ENCODE data around the gene TACC3.

DNA sequence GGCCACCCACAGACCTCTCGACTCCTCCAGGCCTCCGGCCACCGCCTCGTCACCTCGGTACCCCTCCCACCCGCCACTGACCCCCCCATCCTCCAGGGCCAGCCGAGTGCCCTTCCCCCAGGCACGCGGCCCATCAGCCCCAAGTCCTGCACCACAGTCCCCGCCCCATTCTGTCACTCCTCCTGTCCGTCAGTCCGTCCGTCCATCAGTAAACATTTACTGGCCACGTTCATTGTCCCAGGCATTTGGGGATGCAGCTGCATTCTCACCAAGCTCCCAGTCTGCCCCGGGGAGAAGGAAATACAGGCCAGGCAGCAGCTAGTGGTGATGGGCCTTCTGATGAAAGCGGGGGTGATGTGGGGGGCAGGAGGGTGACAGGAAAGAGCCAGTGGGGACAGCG is 36.5 kb downstream of the TACC3 start:
- TF ChIP-seq, protein P1, sequence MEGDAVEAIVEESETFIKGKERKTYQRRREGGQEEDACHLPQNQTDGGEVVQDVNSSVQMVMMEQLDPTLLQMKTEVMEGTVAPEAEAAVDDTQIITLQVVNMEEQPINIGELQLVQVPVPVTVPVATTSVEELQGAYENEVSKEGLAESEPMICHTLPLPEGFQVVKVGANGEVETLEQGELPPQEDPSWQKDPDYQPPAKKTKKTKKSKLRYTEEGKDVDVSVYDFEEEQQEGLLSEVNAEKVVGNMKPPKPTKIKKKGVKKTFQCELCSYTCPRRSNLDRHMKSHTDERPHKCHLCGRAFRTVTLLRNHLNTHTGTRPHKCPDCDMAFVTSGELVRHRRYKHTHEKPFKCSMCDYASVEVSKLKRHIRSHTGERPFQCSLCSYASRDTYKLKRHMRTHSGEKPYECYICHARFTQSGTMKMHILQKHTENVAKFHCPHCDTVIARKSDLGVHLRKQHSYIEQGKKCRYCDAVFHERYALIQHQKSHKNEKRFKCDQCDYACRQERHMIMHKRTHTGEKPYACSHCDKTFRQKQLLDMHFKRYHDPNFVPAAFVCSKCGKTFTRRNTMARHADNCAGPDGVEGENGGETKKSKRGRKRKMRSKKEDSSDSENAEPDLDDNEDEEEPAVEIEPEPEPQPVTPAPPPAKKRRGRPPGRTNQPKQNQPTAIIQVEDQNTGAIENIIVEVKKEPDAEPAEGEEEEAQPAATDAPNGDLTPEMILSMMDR (IDR thresholded peaks at IDR 0.05), result no peak
- no peak for TF ChIP-seq ZFX (IDR thresholded peaks at IDR 0.05; ENCODE audit: borderline replicate concordance)

All from 22Rv1 (cell line).